Body of pancreas (tissue), 4 donors: ENCODE data around the gene ITGA4.

ENCODE experiments used
- CTCF ChIP-seq, 7 experiments: fragments of 450-650 bp in 4 of 7; fragments of 200-600 bp in 3 of 7; sonication (generic) in 3 of 7; IDR thresholded peaks; one replicate each; pipeline ENCODE4 v1.5.1; 2016 to 2019; ENCODE audit warnings: antibody characterized with exemption in 7 of 7
- POLR2A ChIP-seq, 3 donors: fragments of 450-650 bp; IDR thresholded peaks; one replicate each; pipeline ENCODE4 v1.6.1; 2016; ENCODE audit warnings: antibody characterized with exemption in 3 of 3, mild to moderate bottlenecking in 2 of 3

GRCh38 chr2:181457121-181457740 lies at the start of gene ITGA4:
- TF ChIP-seq CTCF (IDR thresholded peaks at IDR 0.05) (peak in 5 of 7 experiments; percentile 24 to 38 (median 31)), POLR2A (IDR thresholded peaks at IDR 0.05) (peak in 2 of 3 donors; percentile 7 to 11)
